HUES64 (cell line): ENCODE data around the gene GRM7.

ENCODE experiments used
- H3K27ac ChIP-seq: 2 replicates; pipeline ENCODE4 v1.7.0; 2013; ENCODE audit warnings: low read depth, low read length, inconsistent platforms
- H3K27me3 ChIP-seq: 2 replicates; pipeline ENCODE4 v1.6.1; 2013; ENCODE audit warnings: mild to moderate bottlenecking, low read length; ENCODE audit not compliant: insufficient read depth
- H3K36me3 ChIP-seq: 2 replicates; pipeline ENCODE4 v1.6.1; 2013; ENCODE audit warnings: mild to moderate bottlenecking, low read length; ENCODE audit not compliant: insufficient read depth
- H3K4me1 ChIP-seq: 2 replicates; pipeline ENCODE4 v1.6.1; 2013; ENCODE audit warnings: mild to moderate bottlenecking, low read length, moderate library complexity; ENCODE audit not compliant: insufficient read depth
- H3K4me3 ChIP-seq: 2 replicates; pipeline ENCODE4 v1.5.1; 2013; ENCODE audit warnings: mild to moderate bottlenecking, low read length, moderate library complexity
- H3K9ac ChIP-seq: 2 replicates; pipeline ENCODE4 v1.6.1; 2013; ENCODE audit warnings: mild to moderate bottlenecking, low read depth, low read length
- H3K9me3 ChIP-seq: 2 replicates; pipeline ENCODE4 v1.6.1; 2013; ENCODE audit warnings: low read depth, low read length; ENCODE audit not compliant: insufficient read depth
- WGBS: fragments of 150-250, 120-280 bp; methylation state at CpG from one replicate; pipeline ENCODE4 v1.1.7; 2013; ENCODE audit warnings: missing lambda C conversion rate; 5-methylcytosine and 5-hydroxymethylcytosine counted together

Gene GRM7

DNA sequence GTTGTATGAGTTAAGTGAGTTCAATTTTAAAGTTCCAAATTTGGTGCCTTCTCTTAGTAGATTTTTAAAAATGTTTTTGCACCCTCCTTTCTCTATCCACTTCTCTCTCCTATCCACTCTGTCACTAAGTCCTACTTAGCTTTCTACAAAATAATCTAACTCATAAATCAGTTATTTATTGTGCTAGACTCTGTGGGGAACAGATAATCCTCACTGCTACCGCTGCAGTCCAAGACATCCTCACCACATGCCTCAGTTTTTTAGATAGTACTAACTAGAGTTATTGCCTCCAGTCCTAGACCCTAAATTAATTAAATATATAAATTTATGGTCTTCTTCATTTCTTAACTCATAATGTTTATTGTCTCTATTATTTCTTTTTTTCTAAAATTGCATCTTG is 576.3 kb downstream of the GRM7 start:
- H3K9ac ChIP-seq: no peak overlapping the region
- no peaks in the 10 kb centered on the region for H3K4me1 ChIP-seq
- H3K36me3 ChIP-seq: no peaks in the 10 kb centered on the region
- H3K9me3 ChIP-seq: peaks cover 11% of the 10 kb centered on the region
- no CpG with 5 or more reads among the region's 1 CpG for WGBS
- H3K4me3 ChIP-seq: no peak overlapping the region
- no peaks in the 10 kb centered on the region for H3K27me3 ChIP-seq
- no peak overlapping the region for H3K27ac ChIP-seq

DNA sequence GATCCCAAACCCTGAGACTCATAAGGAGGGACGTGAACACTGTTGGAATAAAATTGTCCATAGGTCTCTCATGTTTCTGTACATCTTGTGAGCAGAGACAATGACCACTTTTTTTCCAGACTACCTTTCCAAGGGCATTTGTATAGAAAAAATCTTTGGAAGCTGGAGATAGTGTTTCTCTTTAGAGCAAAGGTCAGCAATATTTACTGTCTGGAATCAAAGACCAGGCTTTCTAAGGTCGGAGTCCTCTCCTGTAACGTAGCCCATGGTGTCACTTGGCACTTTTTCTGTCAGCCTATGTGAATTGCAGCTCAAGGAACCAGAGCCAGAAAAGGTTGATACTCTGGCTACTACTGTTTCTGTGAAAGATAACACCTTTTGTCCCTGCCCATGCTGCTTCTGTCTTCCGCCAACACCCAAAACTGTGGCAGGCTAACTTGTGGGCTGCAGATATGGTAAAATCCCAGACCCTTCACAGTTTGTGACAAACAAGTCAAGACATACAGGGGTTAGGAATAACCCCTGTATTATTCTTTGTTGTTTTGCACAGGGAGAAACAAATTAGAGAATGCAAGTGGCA is 578.3 kb downstream of the GRM7 start:
- Histone ChIP-seq H3K9me3 (no peaks in the 10 kb centered on the region), H3K9ac (no peak overlapping the region), H3K4me1 (no peaks in the 10 kb centered on the region), H3K4me3 (no peak overlapping the region), H3K36me3 (no peaks in the 10 kb centered on the region), H3K27ac (no peak overlapping the region), H3K27me3 (no peaks in the 10 kb centered on the region)
- WGBS: 91% methylated on average over 4 of the region's 4 CpGs

DNA sequence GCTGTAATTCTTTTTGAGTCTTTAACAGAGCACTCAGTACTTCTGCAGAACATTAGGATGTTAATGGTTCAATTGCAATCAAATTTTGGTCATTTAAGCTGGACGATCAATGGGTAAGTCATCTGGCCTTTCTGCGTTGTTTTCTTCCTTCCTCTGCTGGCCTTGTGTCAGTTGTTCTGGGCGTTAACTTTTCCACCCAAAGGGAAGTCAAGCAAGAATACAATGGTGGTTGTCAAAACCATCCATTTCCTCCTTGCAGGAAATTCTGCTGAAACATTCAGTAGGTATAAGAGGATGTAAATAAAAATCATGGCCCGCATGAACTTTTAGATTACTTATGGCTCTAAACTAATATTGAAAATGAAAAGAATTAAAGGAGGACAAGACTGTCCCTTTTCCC is 584.0 kb downstream of the GRM7 start:
- WGBS: 88% methylated on average over 4 of the region's 4 CpGs
- Histone ChIP-seq H3K4me1 (no peaks in the 10 kb centered on the region), H3K27ac (no peak overlapping the region), H3K9me3 (no peaks in the 10 kb centered on the region), H3K9ac (no peak overlapping the region), H3K27me3 (no peaks in the 10 kb centered on the region), H3K36me3 (no peaks in the 10 kb centered on the region), H3K4me3 (no peak overlapping the region)

DNA sequence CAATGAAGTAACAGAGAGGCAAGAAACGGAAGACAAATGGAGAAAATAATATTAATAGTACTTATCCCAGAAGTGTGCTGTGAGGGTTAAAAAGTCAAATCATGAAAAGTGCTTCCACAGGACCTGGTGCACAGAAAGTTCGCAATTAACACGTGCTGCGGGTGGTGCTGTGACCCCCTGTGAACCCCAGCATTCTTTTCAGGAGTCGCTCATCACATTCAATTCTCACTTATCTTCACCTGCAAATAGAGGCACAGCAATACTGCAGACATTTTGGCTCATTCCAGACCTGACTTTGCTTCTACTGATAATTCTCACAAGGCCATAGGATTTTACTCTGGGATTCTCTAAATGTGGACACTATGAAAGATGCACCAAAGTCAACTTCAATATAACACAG is 584.4 kb downstream of the GRM7 start:
- no peaks in the 10 kb centered on the region for H3K27me3 ChIP-seq
- H3K9me3 ChIP-seq: no peaks in the 10 kb centered on the region
- H3K4me3 ChIP-seq: no peak overlapping the region
- H3K27ac ChIP-seq: no peak overlapping the region
- H3K4me1 ChIP-seq: no peaks in the 10 kb centered on the region
- H3K9ac ChIP-seq: no peak overlapping the region
- H3K36me3 ChIP-seq: no peaks in the 10 kb centered on the region
- 82% methylated on average over 4 of the region's 5 CpGs for WGBS

DNA sequence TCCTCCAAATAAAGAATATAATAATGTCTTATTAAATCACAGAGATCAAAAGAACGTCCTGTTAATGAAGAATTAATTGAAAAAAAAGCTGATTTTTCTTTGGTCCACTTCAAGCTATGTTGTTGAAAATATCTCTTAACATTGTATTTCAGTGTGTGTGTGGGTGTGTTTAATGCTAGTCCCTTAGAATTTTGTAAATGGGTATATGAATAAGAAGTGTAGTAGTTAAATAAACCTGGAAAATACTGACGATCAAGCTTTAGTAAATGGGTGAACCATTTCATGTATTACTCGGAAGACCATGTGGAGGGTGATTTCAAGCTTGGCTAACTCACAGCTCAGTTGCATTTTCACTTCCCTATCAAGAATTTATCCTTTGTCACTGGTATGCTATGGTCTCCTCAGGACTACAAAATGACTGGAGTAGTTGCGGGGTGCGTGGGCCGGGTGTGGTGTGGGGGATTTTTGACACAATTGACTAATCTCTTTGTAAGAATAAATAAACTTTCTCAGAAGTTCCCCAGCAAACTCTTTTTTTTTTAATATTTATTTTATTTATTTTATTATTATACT is 586.4 kb downstream of the GRM7 start:
- H3K36me3 ChIP-seq: no peaks in the 10 kb centered on the region
- no peaks in the 10 kb centered on the region for H3K4me1 ChIP-seq
- H3K4me3 ChIP-seq: no peak overlapping the region
- no peak overlapping the region for H3K9ac ChIP-seq
- WGBS: 97% methylated on average over 3 of the region's 6 CpGs
- H3K27me3 ChIP-seq: no peaks in the 10 kb centered on the region
- H3K27ac ChIP-seq: no peak overlapping the region
- H3K9me3 ChIP-seq: no peaks in the 10 kb centered on the region

DNA sequence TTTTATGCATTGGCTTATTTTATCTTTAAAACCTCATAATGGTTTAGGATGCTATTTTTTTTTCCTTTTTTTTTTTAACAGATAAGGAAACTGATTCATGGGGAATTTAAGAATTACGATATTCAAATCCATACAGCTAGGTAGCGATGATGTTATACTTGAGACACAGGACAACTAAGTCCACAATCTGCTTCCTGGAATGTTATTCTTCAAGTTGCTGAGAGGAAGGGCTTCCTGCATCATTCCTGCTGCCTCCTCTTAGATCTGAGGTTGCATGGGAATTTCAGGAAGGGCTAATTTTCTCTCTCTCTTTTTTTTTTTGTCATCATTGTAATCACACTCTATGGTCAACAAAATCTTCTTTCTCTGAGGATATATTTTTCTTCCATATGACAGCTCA is 595.5 kb downstream of the GRM7 start:
- Histone ChIP-seq H3K9me3 (no peaks in the 10 kb centered on the region), H3K4me1 (no peaks in the 10 kb centered on the region), H3K4me3 (no peak overlapping the region), H3K9ac (no peak overlapping the region), H3K27ac (no peak overlapping the region), H3K27me3 (no peaks in the 10 kb centered on the region), H3K36me3 (no peaks in the 10 kb centered on the region)
- 100% methylated on average over 2 of the region's 2 CpGs for WGBS

DNA sequence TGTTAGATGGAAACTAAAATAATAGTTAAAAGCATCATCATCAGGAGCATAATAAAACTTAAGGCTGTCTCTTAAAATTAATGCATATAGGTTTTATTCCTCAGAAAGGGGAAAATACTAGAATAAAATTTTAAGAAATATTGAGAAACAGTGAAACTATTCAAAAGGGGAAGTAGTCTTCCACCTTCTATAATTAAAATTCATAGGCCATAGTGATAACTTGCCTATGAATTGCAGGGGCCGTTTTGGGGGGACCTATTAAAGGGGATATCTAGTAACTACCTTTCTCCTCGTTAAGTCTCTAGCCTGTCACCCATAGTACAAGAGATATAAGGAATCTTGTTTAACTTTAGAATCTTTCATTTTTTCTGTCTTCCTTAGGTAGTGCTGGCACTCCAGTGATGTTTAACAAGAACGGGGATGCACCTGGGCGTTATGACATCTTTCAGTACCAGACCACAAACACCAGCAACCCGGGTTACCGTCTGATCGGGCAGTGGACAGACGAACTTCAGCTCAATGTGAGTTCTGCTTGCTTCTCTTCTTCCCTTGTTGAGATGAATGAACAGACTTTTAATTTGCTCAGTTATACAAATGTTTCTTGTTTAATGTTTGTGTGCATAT is 600.4 kb downstream of the GRM7 start:
- Histone ChIP-seq H3K4me1 (no peaks in the 10 kb centered on the region), H3K27ac (no peak overlapping the region), H3K9ac (no peak overlapping the region), H3K9me3 (no peaks in the 10 kb centered on the region), H3K4me3 (no peak overlapping the region), H3K27me3 (no peaks in the 10 kb centered on the region), H3K36me3 (no peaks in the 10 kb centered on the region)
- 98% methylated on average over 8 of the region's 8 CpGs for WGBS

DNA sequence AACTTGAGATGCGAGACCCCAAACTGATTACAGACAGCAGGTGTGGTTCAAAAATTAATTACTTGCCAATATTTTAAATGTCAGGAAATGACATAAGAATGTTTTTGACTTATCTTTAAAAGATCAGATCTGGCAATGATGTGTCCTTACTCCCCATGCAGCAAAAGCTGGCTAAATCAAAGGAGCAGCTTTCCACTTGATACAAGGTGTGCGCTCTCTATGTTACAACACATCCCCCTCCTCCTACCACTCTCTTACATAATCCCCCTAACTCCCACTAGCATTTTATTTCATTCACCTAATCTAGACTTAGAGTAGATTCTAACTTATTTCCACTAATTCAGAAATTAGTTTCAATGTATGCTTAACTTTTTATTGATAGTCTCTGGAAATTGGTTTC is 609.0 kb downstream of the GRM7 start:
- peaks cover 1% of the 10 kb centered on the region; the same call in 1 of the 2 replicates for H3K4me1 ChIP-seq
- no peak overlapping the region for H3K9ac ChIP-seq
- no peaks in the 10 kb centered on the region for H3K36me3 ChIP-seq
- 100% methylated on average over 2 of the region's 2 CpGs for WGBS
- H3K4me3 ChIP-seq: no peak overlapping the region
- H3K9me3 ChIP-seq: no peaks in the 10 kb centered on the region
- H3K27me3 ChIP-seq: no peaks in the 10 kb centered on the region
- H3K27ac ChIP-seq: no peak overlapping the region

DNA sequence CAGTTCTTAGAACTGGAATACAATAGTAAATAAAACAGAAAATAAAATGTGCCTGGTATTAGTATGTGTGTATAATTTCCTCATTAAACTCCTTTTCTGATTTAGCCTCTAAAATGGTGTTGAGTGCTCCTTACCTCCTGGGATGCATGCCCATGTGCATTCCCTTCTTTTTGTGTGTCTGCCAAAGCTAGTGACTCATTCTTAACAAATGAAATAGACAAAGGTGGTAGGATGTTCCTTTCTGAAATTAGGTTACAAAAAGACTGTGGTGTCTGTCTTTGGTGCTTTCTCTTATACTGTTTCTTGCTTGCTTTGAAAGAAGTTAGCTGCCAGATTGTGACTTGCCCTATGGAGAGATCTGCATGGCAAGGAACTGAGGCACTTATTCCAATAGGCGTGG is 623.7 kb downstream of the GRM7 start:
- no peaks in the 10 kb centered on the region for H3K9me3 ChIP-seq
- no peaks in the 10 kb centered on the region for H3K36me3 ChIP-seq
- H3K27me3 ChIP-seq: no peaks in the 10 kb centered on the region
- WGBS: 88% methylated on average over 1 of the region's 1 CpG
- H3K4me1 ChIP-seq: no peaks in the 10 kb centered on the region
- H3K4me3 ChIP-seq: no peak overlapping the region
- H3K9ac ChIP-seq: no peak overlapping the region
- H3K27ac ChIP-seq: no peak overlapping the region

DNA sequence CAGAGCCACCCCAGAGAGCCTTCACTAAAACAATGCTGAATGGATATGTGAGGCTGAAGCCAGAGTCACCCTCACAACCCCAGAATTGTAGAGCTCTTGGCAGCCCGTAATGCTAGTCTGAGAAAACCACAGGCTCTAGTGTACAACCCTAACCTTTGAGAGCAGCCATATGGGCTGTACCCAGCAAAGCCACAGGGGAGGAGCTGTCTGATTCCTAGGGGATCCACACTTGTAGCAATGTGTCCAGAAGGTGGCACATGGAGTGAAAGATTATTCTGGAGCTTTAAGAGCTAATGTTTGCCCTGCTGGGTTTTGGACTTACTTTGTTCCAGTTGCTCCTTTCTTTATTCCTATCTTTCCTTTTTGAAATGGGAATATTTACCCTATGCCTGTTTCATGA is 626.8 kb downstream of the GRM7 start:
- WGBS: 100% methylated on average over 1 of the region's 1 CpG
- no peak overlapping the region for H3K9ac ChIP-seq

DNA sequence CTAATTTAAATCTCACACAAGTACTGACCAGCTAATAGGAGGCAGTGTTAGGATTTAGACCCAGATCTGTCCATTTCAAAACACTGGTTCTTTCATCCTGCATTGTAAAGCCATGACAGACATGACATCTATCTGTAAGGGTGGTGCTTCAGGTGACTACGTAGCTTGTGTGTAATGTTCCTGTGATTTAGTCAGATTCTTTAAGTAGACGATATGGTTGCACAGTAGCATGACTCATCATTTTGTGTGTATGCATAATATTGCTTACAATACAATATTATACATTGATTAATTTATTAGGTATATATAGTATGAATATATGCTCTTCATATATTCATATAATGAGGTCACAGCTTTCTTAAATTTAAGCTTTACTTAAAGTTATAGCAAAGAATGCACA is 628.5 kb downstream of the GRM7 start:
- Histone ChIP-seq H3K27me3 (no peaks in the 10 kb centered on the region), H3K4me1 (no peaks in the 10 kb centered on the region), H3K9me3 (no peaks in the 10 kb centered on the region), H3K36me3 (no peaks in the 10 kb centered on the region), H3K27ac (no peak overlapping the region), H3K9ac (no peak overlapping the region), H3K4me3 (no peak overlapping the region)
- WGBS: 100% methylated on average over 2 of the region's 2 CpGs

More for the DNA sequence above, 626.8 kb downstream of the GRM7 start:
- H3K27ac ChIP-seq: no peak overlapping the region
- no peaks in the 10 kb centered on the region for H3K27me3 ChIP-seq
- no peaks in the 10 kb centered on the region for H3K9me3 ChIP-seq
- no peak overlapping the region for H3K4me3 ChIP-seq
- H3K36me3 ChIP-seq: no peaks in the 10 kb centered on the region
- H3K4me1 ChIP-seq: no peaks in the 10 kb centered on the region
